ENCODE measurements around the gene ZFP91. TPM values are rescaled to one million over a fixed set of nuclear protein-coding genes. Genes with fewer than 3 reads are reported as not detected.

Gene ZFP91
- polyA plus RNA-seq, 1 of the 3 experiments (the other 2 are of a cell fraction) = 12.2 TPM

- TF ChIP-seq IRF3 (IDR thresholded peaks at IDR 0.05; ENCODE audit: low read depth, low read length) (no peak), RXRA (IDR thresholded peaks at IDR 0.05; ENCODE audit: borderline replicate concordance, low read depth) (no peak), POLR2AphosphoS5 (IDR thresholded peaks at IDR 0.05; ENCODE audit: low read depth, low read length) (no peak), FOXM1 (IDR thresholded peaks at IDR 0.05; ENCODE audit: low read depth) (no peak), RFX5 (IDR thresholded peaks at IDR 0.05; ENCODE audit: low read length) (no peak), USF1 (IDR thresholded peaks at IDR 0.05; ENCODE audit: borderline replicate concordance, low read depth) (no peak), PBX3 (IDR thresholded peaks at IDR 0.05) (no peak), NFIC (IDR thresholded peaks at IDR 0.05; ENCODE audit: borderline replicate concordance) (no peak), CHD2 (IDR thresholded peaks at IDR 0.05; ENCODE audit: low read length, partially characterized antibody) (no peak)
Observed at GRCh38 chr11:58596621-58597020, 17.8 kb downstream of the ZFP91 start (continued).

- Histone ChIP-seq H3K79me2 (ENCODE audit: insufficient read depth) (peaks cover 99% of the 10 kb centered on the region), H3K27me3 (ENCODE audit: insufficient read depth) (no peaks in the 10 kb centered on the region), H4K20me1 (ENCODE audit: insufficient read depth) (peaks cover 60% of the 10 kb centered on the region), H3F3A (replicated peaks; ENCODE audit: insufficient read depth) (peaks cover 4% of the 10 kb centered on the region), H3K4me3 (ENCODE audit: low read depth in 2 of 2, low read length in 1 of 2) (no peak overlapping the region), H3K36me3 (replicated peaks in 1 of 2; ENCODE audit: control insufficient read depth in 1 of 2, insufficient read depth in 2 of 2, low read length in 1 of 2) (peaks cover 0 to 8% of the 10 kb centered on the region in 2 experiments), H2AFZ (ENCODE audit: low read depth) (no peak overlapping the region), H3K9me2 (no peaks in the 10 kb centered on the region), H3K4me1 (ENCODE audit: control insufficient read depth in 1 of 2, insufficient read depth in 2 of 2, low read depth in 1 of 2, low read length in 1 of 2) (no peaks in the 10 kb centered on the region; a peak in 2 of 4 replicates), H3K9ac (no peak overlapping the region), H3K27ac (ENCODE audit: low read depth in 2 of 2, low read length in 1 of 2) (no peak overlapping the region), H3K4me2 (no peak overlapping the region), H3K9me3 (no peaks in the 10 kb centered on the region)
- 94% methylated on average over 3 of the region's 3 CpGs for WGBS (ENCODE audit: low lambda C conversion rate)
- POLR2A ChIA-PET = no interaction called here
- DNase-seq = no peak
- CTCF ChIA-PET = no interaction called here
- TF ChIP-seq FOSL2 (IDR thresholded peaks at IDR 0.05; ENCODE audit: borderline replicate concordance, low read depth) (no peak), FOXJ3 (CRISPR knock-in tag; IDR thresholded peaks at IDR 0.05) (no peak), ZBTB33 (IDR thresholded peaks at IDR 0.05; ENCODE audit: borderline replicate concordance, low read depth) (no peak), TCF12 (IDR thresholded peaks at IDR 0.05) (no peak), MEF2A (IDR thresholded peaks at IDR 0.05; ENCODE audit: borderline replicate concordance, low read depth) (no peak), EZH2phosphoT487 (IDR thresholded peaks at IDR 0.05; ENCODE audit: borderline replicate concordance, low read depth) (no peak), RFX5 (IDR thresholded peaks at IDR 0.05; ENCODE audit: low read length) (no peak), CTCF (IDR thresholded peaks at IDR 0.05) (no peak), IRF3 (IDR thresholded peaks at IDR 0.05; ENCODE audit: low read depth, low read length) (no peak), GATA2 (CRISPR knock-in tag; IDR thresholded peaks at IDR 0.05) (no peak), POLR2AphosphoS5 (IDR thresholded peaks at IDR 0.05; ENCODE audit: low read depth, low read length) (no peak), RXRA (IDR thresholded peaks at IDR 0.05; ENCODE audit: borderline replicate concordance, low read depth) (no peak), USF1 (IDR thresholded peaks at IDR 0.05; ENCODE audit: borderline replicate concordance, low read depth) (no peak), USF2 (IDR thresholded peaks at IDR 0.05; ENCODE audit: borderline replicate concordance, low read depth, low read length) (no peak), ELF1 (IDR thresholded peaks at IDR 0.05) (no peak), FOXM1 (IDR thresholded peaks at IDR 0.05; ENCODE audit: low read depth) (no peak)
Observed at GRCh38 chr11:58597486-58598144, 18.8 kb downstream of the ZFP91 start.
